NCI-H526 (cell line): ENCODE data around the gene GPC6.
"Not testable (repeated sequence)": the region's sequence is repeated elsewhere in the genome, so short reads cannot be mapped to it uniquely, and the experiment has no call there.

Experiments
- DNase-seq, 2 experiments: peaks; one replicate each; lab custom pipeline; 2025; lab: John Stamatoyannopoulos, UW

The GPC6 gene

DNA sequence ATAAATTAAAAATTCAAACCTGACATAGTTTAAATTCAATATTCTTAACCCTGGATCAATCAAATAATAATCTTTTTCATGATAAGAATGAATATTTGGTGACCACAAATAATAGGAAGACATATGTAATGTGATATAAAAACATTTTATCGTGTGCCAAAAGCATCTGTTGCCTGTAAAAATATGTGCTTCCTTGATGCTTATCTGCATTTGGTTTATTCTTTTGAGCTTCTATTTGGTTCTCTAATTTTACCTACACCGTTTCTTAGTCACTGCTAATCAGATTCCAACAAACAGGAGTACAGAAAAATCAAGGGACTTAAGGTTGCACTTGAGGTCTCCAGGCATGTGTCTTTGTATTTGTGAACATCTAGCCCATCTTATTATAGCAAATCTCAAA lies 978.3 kb downstream of the GPC6 start:
- DNase-seq, result no peak

- no peak for DNase-seq
These were observed 979.3 kb downstream of the GPC6 start for GRCh38 chr13:94205896-94206295.

GRCh38 chr13:94209117-94209516 lies 982.5 kb downstream of the GPC6 start:
- DNase-seq, result peak; percentile 33 to 64

- not testable (repeated sequence) for DNase-seq
These were observed 983.3 kb downstream of the GPC6 start for GRCh38 chr13:94209913-94210312.

- no peak for DNase-seq
These were observed 984.2 kb downstream of the GPC6 start for GRCh38 chr13:94210816-94211215.

GRCh38 chr13:94212196-94212595 lies 985.6 kb downstream of the GPC6 start:
- DNase-seq, result no peak

DNA sequence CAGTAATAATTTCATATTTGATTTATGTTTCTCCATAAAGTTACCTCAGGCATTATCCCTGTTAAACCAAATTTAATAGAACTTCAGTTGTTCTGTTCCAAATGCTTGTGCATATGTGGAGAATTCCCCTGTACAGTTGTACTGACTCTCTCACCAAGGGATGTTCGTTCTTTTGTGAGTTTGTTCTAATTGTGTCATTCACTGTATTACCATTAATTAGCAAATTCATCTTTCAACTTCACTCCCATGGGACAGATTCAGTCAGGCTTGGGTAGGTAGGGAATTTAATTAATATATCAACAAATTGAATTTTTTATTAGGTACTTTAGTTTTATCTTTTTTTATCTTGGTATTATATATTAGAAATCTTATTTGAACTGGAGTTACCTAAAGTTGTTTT lies 987.5 kb downstream of the GPC6 start:
- DNase-seq, result no peak

- no peak for DNase-seq
These were observed 988.4 kb downstream of the GPC6 start for GRCh38 chr13:94214975-94215374.

- DNase-seq, result no peak
These were observed 989.9 kb downstream of the GPC6 start for GRCh38 chr13:94216476-94216875.

DNA sequence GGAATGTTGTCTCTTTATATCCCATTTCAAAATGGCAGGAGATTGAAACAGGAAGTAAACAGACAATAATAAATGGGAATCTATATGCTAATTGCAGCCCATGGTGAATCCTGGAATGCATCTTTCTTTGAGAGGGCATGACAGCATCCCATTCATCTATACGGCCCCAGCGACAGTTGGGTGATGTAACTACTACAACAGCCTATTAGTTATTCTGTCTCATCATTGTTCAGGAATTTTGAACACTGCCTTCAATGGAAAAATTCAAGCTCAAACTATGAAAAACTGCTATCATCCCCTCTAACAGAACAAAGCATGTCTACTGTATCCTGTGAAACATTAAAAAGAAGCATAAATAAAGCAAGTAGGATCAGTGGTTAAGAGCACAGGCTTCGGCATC lies 990.8 kb downstream of the GPC6 start:
- no peak for DNase-seq

- no peak for DNase-seq
These were observed 991.9 kb downstream of the GPC6 start for GRCh38 chr13:94218537-94218936.

DNA sequence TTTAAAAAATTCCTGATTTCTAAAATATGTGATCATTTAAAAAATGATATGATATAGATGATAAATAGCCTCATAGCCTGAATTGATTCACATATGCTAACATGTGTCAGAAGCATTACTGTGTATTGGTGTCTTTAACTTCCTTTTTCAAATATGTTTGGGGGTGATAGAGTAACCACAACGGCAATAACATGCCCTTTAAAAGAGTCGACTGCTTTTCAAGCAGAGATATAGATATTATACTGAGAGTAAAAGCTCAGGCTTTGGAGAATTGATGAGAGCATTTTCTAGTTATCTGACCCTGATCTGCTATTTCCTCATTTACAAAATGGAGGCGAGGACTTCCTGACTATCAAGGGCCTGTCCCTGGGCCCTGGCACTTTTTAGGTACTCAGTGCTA lies 992.3 kb downstream of the GPC6 start:
- DNase-seq, result no peak

DNA sequence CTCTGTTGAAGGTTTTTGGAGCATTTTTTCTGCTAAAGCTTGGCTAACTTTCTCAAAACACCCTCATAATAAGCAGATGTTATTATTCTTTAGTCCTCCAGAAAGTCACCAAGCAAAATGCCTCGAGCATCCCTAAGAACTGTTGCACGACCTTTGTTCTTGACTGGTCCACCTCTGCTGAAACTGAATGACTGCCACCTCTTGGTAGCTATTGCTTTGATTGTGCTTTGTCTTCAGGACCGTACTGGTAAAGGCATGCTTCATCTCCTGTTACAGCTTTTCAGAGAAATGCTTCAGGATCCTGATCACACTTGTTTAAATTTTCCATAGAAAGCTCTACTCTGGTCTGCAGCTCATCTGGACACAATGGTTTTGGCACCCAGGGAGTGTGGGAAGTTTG lies 998.1 kb downstream of the GPC6 start:
- no peak for DNase-seq

- DNase-seq, result no peak
These were observed 1000.8 kb downstream of the GPC6 start for GRCh38 chr13:94227255-94227879.

DNA sequence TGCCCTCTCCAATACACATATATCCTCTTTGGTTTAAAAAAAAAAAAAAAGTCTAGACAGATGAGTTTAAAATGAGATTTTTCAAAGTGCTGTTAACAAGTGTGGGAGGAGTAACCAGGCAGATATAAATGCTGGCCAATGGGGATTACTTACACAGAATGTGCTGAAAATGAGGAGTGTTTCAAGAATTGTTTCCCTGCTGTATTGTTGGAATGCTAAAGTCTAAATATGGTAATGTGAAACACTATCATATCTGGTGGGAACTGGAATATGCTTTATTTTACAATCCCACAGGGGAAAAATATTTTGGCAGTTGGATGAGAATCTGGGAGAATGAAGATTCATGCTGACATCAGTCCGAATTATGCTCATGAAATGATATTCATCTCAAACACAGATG lies 1002.2 kb downstream of the GPC6 start:
- no peak for DNase-seq

- DNase-seq, result peak in 1 of 2 experiments; percentile 34
These were observed 1005.7 kb downstream of the GPC6 start for GRCh38 chr13:94232161-94232950.

GRCh38 chr13:94232956-94233355 lies 1006.3 kb downstream of the GPC6 start:
- no peak for DNase-seq

GRCh38 chr13:94233401-94233800 lies 1006.8 kb downstream of the GPC6 start:
- DNase-seq, result no peak

DNA sequence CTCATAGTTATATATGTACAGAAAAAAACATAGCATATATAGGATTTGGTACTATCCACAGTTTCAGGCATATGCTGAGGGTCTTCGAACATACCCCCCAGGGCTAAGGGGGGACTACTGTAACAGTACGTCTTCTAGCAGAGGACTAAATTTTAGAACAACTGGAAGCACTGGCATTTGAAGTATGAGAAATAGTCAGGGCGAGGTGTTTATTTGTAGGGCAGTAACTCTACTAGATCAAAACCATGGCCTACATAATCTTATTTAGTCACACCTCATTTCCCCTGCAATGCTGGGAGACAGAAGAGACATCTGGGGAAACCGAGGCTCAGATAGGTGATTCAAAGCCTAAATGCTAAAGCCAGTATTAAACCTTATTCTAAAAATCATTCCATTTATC lies 1007.2 kb downstream of the GPC6 start:
- DNase-seq, result no peak

DNA sequence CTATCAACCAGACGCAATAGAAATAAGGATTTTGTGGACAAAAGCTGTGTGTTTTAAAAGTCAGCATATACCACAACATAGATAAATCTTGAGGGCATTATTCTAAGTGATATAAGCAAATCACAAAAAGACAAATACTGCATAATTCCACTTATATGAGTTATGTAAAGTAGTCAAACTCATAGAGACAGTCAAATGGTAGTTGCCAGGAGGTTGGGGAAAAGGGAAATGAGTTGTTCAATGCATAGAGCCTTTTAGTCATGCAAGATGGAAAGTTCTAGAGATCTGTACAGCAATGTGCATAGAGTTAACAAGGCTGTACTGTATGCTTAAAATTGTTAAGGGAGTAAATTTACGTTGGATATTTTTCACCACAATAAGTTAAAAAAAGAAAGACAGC lies 1008.1 kb downstream of the GPC6 start:
- peak; percentile 34 to 62 for DNase-seq

DNA sequence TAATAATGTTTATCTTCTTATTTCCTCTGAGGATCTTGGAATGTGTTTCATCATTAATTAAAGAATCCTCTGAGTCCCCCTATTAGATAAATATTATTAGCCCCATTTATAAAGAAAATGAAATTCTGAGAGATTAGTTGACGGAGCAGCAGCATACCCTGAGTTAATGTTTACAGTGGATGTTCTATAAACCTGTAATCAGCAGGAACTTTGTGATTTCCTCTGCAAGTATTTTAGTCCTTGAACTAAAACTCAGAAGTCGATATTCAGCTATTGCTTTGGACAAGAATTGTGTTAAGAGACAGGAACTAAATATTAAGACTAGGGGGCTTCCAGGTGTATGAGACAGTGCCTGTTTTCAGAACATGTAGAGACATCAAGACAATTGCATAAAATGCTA lies 1009.5 kb downstream of the GPC6 start:
- DNase-seq, result no peak

- DNase-seq, result no peak
These were observed 1010.3 kb downstream of the GPC6 start for GRCh38 chr13:94236872-94237271.

DNA sequence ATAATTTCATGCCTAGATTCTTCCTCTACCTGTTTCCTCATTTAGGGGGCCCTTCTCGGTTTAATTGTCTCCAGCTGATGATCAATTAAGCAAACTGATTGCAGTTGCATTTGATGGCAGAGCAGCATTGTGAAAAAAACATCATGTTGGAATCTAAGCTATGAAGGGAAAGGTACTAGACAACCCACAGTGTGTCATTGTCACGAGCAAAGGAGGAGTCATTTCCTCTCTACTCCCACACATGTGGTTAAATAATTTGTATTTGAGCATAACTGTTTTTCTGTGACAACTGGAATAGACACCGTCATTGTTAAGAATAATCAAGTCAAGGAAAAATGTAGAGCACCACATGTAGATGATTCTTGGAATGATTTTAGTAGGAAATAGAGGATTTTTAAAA lies 1012.5 kb downstream of the GPC6 start:
- no peak for DNase-seq

- DNase-seq, result no peak
These were observed 1015.9 kb downstream of the GPC6 start for GRCh38 chr13:94242554-94242953.
